Measurements from ENCODE around the gene CNR1.

DNA sequence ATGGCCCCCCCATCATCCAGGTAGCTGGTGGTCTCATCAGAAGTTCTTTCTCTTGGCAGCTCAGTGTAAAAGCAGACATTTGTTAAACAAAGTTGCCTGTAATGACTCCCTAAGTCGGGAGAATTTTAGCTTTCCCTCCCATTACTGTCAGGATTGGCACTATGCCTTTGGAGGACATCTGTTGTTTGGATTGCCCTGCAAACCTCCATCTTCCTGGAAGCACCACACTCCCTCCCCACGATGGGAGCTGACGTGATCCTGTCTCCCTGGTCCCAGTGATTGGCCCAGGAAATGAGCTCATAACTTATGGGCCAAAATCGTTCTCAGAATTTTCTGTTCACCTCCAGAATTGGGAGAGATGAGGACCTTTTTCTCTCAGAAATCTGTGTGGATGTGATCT, 42.6 kb upstream of the CNR1 start:
- TF ChIP-seq POLR2AphosphoS5 (IDR thresholded peaks at IDR 0.05; ENCODE audit: low read depth, low read length) (no peak), RXRA (IDR thresholded peaks at IDR 0.05; ENCODE audit: borderline replicate concordance, low read depth) (no peak), NRF1 (IDR thresholded peaks at IDR 0.05; ENCODE audit: low read depth, low read length) (no peak), EP300 (IDR thresholded peaks at IDR 0.05; ENCODE audit: borderline replicate concordance in 1 of 2, low read depth in 1 of 2, low read length in 1 of 2) (no peak), SIN3A (IDR thresholded peaks at IDR 0.05; ENCODE audit: borderline replicate concordance, low read depth, low read length) (no peak)
- TF ChIP-seq, protein P1, sequence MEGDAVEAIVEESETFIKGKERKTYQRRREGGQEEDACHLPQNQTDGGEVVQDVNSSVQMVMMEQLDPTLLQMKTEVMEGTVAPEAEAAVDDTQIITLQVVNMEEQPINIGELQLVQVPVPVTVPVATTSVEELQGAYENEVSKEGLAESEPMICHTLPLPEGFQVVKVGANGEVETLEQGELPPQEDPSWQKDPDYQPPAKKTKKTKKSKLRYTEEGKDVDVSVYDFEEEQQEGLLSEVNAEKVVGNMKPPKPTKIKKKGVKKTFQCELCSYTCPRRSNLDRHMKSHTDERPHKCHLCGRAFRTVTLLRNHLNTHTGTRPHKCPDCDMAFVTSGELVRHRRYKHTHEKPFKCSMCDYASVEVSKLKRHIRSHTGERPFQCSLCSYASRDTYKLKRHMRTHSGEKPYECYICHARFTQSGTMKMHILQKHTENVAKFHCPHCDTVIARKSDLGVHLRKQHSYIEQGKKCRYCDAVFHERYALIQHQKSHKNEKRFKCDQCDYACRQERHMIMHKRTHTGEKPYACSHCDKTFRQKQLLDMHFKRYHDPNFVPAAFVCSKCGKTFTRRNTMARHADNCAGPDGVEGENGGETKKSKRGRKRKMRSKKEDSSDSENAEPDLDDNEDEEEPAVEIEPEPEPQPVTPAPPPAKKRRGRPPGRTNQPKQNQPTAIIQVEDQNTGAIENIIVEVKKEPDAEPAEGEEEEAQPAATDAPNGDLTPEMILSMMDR (IDR thresholded peaks at IDR 0.05) = no peak

Measured in SK-N-SH (cell line).